Measurements from ENCODE around the gene CPNE7.

The CPNE7 gene

GRCh38 chr16:89621136-89621697 is 45.7 kb downstream of the CPNE7 start:
- no peak overlapping the region for H3K4me3 ChIP-seq (ENCODE audit: low read length)
- peaks cover 8% of the 10 kb centered on the region; the same call in 1 of the 2 replicates for H3F3A ChIP-seq (ENCODE audit: control insufficient read depth, insufficient read depth)
- no peaks in the 10 kb centered on the region for H3K9me3 ChIP-seq (ENCODE audit: control insufficient read depth, insufficient read depth, low read length)
- no peak overlapping the region for H3K27ac ChIP-seq (ENCODE audit: low read depth, low read length)
- H3K4me2 ChIP-seq (ENCODE audit: low read length) = no peak overlapping the region
- no peaks in the 10 kb centered on the region for H4K20me1 ChIP-seq (ENCODE audit: control insufficient read depth, insufficient read depth, low read depth, low read length)
- H3K79me2 ChIP-seq (ENCODE audit: control insufficient read depth, low read length) = no peaks in the 10 kb centered on the region
- H3K4me1 ChIP-seq (ENCODE audit: control insufficient read depth, low read length) = peaks cover 12% of the 10 kb centered on the region
- TF ChIP-seq EZH2phosphoT487 (IDR thresholded peaks at IDR 0.05; ENCODE audit: borderline replicate concordance, low read length) = no peak
- TF ChIP-seq CTCF (IDR thresholded peaks at IDR 0.05; ENCODE audit: low read depth, low read length, poor library complexity, severe bottlenecking) = no peak
- H3K27me3 ChIP-seq (ENCODE audit: control insufficient read depth, low read length) = peaks cover 7% of the 10 kb centered on the region; the same call in 1 of the 2 replicates
- no peaks in the 10 kb centered on the region for H3K9me2 ChIP-seq (replicated peaks; ENCODE audit: control insufficient read depth, low read length)
- H3K36me3 ChIP-seq (ENCODE audit: control insufficient read depth, low read length) = no peaks in the 10 kb centered on the region

- Histone ChIP-seq H3K27me3 (ENCODE audit: control insufficient read depth, low read length) (peaks cover 7% of the 10 kb centered on the region; the same call in 1 of the 2 replicates), H3K27ac (ENCODE audit: low read depth, low read length) (no peak overlapping the region), H3K4me2 (ENCODE audit: low read length) (no peak overlapping the region), H3K36me3 (ENCODE audit: control insufficient read depth, low read length) (no peaks in the 10 kb centered on the region), H3F3A (ENCODE audit: control insufficient read depth, insufficient read depth) (peaks cover 8% of the 10 kb centered on the region; the same call in 1 of the 2 replicates), H3K79me2 (ENCODE audit: control insufficient read depth, low read length) (no peaks in the 10 kb centered on the region), H3K9me2 (replicated peaks; ENCODE audit: control insufficient read depth, low read length) (no peaks in the 10 kb centered on the region), H3K9me3 (ENCODE audit: control insufficient read depth, insufficient read depth, low read length) (no peaks in the 10 kb centered on the region), H3K4me1 (ENCODE audit: control insufficient read depth, low read length) (peaks cover 5% of the 10 kb centered on the region), H3K4me3 (ENCODE audit: low read length) (no peak overlapping the region), H4K20me1 (ENCODE audit: control insufficient read depth, insufficient read depth, low read depth, low read length) (no peaks in the 10 kb centered on the region)
- TF ChIP-seq EZH2phosphoT487 (IDR thresholded peaks at IDR 0.05; ENCODE audit: borderline replicate concordance, low read length) (no peak), CTCF (IDR thresholded peaks at IDR 0.05; ENCODE audit: low read depth, low read length, poor library complexity, severe bottlenecking) (no peak)
Observed at GRCh38 chr16:89621698-89622409, 46.3 kb downstream of the CPNE7 start.

GRCh38 chr16:89623511-89624261 is 48.1 kb downstream of the CPNE7 start:
- H3K27ac ChIP-seq (ENCODE audit: low read depth, low read length) = no peak overlapping the region
- H3K79me2 ChIP-seq (ENCODE audit: control insufficient read depth, low read length) = no peaks in the 10 kb centered on the region

More at GRCh38 chr16:89623511-89624261, 48.1 kb downstream of the CPNE7 start:
- no peaks in the 10 kb centered on the region for H3K36me3 ChIP-seq (ENCODE audit: control insufficient read depth, low read length)
- no peaks in the 10 kb centered on the region for H3K9me2 ChIP-seq (replicated peaks; ENCODE audit: control insufficient read depth, low read length)
- no peaks in the 10 kb centered on the region for H4K20me1 ChIP-seq (ENCODE audit: control insufficient read depth, insufficient read depth, low read depth, low read length)
- 0 out of 2 replicates have a peak, but pooled peaks cover under 1% of the 10 kb centered on the region for H3F3A ChIP-seq (ENCODE audit: control insufficient read depth, insufficient read depth)
- no peaks in the 10 kb centered on the region for H3K9me3 ChIP-seq (ENCODE audit: control insufficient read depth, insufficient read depth, low read length)
- H3K4me2 ChIP-seq (ENCODE audit: low read length) = no peak overlapping the region
- H3K4me3 ChIP-seq (ENCODE audit: low read length) = no peak overlapping the region
- H3K4me1 ChIP-seq (ENCODE audit: control insufficient read depth, low read length) = no peaks in the 10 kb centered on the region
- no peak for TF ChIP-seq EZH2phosphoT487 (IDR thresholded peaks at IDR 0.05; ENCODE audit: borderline replicate concordance, low read length)
- no peak for TF ChIP-seq CTCF (IDR thresholded peaks at IDR 0.05; ENCODE audit: low read depth, low read length, poor library complexity, severe bottlenecking)
- H3K27me3 ChIP-seq (ENCODE audit: control insufficient read depth, low read length) = peaks cover 7% of the 10 kb centered on the region; the same call in 1 of the 2 replicates

Measured in DOHH2 (cell line).